ENCODE results near the gene MED29.
"Not testable (repeated sequence)": the region's sequence is repeated elsewhere in the genome, so short reads cannot be mapped to it uniquely, and the experiment has no call there.

Gene MED29

DNA sequence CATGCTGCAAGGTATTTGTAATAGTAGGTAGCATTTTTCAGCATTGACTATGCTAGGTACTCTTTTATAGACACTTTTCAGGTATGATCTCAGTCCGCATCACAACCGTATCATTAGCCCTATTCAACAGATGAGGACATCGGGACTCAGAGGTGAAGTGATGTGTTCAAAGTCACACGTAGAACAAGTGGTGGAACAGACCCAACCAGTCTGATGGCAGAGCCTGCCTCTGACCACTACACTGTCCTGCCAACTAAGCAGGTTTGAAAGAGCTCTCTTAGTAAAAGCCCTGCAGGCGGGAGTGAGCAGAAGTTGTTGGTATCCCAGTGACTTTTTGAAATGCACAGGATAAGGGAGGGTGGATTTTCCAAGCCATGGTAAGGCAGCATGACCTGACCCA is 20.4 kb upstream of the MED29 start:
- DNase-seq (ENCODE audit: low read depth), result no peak

DNA sequence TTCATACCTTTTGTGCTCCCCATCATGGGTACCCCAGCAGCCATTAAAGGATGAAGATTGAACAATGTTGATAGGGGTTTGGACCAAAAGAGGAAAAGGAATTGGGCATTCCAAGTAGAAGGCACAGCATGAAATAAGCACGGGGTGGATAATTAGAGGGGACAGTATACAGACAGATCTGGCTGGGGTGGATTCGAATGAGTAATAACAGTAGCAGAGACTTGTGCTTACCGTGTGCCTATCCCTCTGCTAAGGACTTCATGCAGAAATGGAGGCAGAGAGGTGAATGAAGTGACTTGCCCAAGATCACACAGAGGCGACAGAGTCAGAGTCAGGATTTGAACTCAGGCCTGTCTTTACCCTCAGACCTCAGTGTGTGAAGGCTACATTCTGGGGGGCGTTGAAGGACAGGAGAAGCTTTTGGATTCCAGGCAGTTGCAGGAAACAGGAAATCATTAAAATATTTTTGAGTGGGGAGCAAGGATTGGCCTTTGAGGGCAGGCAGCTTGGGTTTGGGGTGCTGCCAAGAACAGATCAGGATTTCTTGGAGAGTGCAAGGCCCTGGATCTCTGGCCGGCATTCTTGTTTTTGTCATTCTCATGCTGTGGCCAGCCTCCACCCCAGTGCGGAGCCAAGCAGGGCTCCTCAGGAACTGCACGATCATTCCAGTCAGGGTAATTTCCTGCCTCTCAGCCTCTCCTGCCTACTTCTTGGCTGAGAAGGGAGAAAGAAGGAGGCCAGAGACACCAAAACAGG is 19.0 kb upstream of the MED29 start:
- DNase-seq (ENCODE audit: low read depth), result no peak

DNA sequence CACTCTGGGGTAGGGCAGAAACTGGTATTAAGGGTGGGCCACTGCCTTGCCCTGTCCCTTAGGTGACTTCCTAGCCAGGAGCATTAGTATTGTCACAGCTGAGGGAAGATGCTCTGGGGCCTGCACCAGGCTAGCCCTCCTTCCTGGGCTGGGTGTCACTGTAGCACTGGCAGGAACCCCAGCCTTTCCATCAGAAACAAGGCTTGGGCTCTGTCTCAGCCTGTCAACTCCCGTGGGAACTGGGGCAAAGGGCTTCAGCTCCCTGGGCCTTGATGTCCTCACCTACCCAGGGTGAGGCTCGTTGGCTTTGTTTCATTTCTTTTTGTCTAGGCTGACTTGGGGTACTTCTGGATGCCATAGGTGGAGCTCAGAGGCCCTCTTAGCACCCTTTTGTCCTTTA is 18.2 kb upstream of the MED29 start:
- no peak for DNase-seq (ENCODE audit: low read depth)

DNA sequence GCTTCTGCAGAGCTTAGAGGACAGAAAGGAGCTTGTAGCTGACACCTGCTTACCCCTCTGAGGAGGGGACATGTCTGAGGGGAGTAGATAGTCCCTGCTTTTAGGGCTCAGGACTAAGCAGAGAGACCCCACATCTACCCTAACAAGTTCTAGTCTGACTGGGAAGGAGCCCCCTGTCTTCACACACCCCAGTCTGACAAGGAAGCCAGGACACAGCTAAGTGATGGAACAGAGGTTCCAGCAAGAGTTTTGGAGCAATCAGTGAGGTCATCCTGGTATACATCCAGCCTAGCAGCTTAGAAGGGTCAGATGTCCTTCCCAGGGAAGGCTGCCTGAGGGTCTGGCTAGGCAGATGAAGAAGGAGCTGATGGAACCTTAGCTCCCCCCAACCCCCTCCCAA is 15.2 kb upstream of the MED29 start:
- DNase-seq (ENCODE audit: low read depth), result no peak

DNA sequence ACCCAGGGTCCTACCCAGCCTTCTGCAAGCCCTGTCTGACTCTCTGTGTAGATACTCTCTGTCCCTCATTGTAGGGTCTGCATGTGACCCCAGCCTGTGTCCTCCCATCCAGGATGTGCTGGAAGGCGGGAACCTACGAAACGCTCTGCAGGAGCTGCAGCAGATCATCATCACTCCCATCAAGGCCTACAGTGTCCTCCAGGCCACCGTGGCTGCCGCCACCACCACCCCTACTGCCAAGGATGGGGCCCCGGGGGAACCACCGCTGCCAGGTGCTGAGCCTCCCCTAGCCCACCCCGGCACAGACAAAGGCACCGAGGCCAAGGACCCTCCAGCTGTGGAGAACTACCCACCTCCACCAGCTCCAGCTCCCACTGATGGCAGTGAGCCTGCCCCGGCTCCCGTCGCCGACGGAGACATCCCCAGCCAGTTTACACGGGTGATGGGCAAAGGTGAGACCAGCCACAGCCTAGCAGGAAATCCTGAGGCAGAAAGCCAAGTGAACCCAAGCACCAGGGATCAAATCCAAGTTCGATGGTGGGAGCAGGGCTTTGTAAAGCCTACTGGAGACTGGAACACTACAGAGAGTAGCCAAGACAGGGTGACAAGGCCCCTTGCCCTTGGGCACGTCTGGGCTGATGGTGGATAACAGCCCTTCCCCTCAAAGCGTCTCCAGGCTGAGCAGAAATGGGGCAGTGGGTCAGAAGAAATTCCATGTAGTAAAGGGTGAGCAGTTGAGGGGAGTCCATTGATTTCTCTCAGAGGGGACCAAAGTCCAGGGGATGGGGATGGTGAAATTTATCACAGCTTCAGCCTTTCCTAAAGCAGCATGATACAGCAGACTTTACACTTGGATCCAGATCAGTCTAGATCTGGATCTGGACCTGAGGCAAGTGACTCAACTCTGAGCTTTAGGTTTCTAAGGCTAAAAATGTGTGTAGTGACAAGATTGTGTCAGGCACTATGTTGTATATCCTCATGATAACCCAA is 13.5 kb upstream of the MED29 start:
- no peak for DNase-seq (ENCODE audit: low read depth)

DNA sequence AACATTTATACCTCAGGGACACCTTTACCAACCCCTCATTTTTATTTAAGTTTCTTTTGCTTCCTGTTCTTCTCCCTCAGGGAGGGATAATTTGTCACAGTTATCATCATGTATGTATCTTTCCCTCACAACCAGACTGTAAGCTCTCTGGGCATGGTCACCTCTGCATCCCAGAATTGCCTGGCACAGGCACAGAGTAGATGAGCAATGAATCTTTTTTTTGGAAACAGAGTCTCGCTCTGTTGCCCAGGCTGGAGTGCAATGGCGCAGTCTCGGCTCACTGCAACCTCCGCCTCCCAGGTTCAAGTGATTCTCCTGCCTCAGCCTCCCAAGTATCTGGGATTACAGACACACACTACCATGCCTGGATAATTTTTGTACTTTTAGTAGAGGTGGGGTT is 11.8 kb upstream of the MED29 start:
- not testable (repeated sequence) for DNase-seq (ENCODE audit: low read depth)

DNA sequence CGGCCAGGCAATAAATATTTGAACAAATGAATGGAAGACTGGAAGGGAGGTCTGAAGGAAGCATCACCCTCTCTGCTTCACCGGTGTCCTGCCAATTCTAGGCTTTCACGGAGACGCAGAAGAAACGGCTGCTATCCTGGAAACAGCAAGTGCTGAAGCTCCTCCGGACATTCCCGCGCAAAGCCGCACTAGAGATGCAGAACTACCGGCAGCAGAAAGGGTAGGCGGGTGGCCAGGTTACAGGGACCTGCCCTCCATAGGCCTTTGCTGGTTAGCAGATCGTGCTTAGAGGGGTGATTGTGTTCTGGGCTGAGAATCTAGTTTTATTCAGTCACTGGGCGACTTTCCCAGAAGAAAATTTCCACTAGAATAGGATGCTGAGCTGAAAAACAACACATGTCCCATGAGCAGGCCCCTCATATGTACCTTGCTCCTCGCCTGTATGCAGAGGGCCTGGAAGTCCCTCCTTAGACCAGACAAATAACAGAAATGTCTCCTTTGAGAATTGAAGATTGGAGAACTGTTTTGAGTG is 11.2 kb upstream of the MED29 start:
- no peak for DNase-seq (ENCODE audit: low read depth)

DNA sequence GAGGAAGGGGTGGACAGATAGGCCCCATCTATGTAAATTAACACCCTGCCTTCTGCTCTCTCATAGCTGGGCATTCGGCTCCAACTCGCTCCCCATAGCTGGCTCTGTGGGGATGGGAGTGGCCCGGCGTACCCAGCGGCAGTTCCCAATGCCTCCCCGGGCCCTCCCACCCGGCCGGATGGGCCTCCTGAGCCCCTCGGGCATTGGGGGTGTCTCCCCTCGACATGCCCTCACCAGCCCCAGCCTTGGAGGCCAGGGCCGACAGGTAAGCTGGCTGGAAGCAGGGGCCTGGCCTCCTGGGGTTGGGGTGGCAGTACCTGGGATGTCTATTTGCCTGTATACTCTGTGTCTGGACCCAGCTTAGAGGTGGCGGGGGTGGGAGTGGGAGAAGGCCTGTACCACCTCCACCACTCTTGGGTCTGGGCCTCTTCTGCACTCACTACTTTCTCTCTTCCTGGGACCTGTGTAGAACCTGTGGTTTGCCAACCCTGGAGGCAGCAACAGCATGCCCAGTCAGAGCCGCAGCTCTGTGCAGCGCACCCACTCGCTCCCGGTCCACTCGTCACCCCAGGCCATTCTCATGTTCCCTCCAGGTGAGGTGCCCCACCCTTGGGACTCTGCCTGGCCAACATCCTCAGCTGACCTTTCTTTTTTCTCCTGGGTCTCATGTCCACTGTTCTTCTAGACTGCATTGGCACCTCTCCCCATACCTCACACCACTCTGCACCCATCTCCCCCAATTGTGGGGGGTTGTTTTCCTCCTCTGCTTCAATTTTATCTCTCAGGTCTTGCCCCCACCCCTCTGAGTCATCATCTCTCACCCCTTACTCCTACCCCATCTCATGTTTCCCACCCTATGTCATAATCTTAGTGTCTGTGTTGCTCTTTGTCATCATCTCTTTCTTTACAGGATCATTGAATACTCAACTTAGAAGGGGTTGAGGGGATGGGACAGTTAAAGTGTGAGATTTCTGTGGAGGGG is 10.4 kb upstream of the MED29 start:
- no peak for DNase-seq (ENCODE audit: low read depth)

DNA sequence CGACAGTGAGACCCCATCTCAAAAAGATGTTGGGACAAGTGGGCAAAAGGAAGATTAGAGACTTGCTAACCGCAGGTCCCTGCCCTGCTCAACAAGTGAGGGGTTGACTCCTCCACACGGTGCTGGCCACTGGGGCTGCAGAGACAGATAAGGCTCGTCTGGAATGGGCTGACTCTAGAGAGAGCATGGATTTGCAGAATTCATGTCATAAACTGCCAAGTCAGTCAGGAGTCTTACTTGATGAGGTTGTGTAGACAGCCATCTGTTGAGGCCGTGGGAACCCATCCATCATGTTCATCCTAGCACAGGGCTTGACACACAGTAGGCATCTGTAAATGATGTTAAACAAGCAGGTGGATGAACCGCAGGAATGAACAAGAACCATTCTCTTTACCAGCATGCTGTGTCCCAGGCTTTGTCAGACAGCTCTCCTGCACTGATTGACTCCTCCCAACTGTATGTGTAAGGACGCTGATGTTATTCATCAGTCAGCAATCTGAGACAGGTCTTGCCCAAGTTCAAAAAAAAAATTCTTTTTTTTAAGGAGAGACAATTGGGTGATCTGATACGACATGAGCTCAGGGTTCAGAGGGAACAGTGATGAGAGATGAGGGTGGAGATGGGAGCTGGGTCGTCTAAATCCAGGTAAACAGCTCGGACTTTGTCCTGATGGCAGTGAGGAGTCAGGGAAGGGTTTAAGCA is 9.1 kb upstream of the MED29 start:
- no peak for DNase-seq (ENCODE audit: low read depth)

DNA sequence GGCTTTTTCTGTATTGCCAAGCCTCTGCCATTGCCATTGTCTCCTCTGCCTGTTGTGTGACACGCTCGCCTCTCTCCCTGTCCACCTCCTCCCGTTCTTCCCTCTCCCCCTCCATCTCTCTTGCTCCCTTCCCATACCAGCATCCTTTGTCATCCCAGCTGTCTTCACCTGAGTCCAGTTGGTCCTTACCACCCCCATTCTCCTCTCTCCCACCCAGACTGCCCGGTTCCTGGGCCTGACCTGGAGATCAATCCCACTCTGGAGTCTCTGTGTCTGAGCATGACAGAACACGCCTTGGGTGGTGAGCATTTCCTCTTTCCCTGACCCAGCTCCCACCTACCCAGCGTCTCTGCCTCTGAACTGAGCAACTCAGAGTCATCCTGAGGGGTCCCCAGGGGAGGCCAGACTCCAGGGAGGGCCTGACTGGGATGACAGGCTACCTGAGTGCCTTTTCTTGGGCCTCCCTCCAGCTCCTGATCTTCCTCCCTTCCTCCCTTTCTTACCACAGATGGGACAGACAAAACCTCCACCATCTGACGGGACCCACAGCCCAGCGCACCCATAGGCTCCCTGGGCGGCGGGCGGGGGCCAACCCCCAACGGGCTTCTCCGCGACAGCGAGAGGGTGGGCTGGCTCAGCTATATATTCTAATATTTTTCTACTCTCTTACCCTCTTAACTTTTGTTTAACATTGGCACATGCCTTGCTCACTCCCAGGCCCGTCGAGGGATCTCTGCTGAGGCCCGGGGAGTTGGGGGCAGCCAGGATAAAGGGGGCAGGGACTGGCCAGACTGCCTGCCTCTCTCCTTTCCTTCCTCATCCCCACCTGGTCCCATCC is 8.0 kb upstream of the MED29 start:
- DNase-seq (ENCODE audit: low read depth), result no peak

DNA sequence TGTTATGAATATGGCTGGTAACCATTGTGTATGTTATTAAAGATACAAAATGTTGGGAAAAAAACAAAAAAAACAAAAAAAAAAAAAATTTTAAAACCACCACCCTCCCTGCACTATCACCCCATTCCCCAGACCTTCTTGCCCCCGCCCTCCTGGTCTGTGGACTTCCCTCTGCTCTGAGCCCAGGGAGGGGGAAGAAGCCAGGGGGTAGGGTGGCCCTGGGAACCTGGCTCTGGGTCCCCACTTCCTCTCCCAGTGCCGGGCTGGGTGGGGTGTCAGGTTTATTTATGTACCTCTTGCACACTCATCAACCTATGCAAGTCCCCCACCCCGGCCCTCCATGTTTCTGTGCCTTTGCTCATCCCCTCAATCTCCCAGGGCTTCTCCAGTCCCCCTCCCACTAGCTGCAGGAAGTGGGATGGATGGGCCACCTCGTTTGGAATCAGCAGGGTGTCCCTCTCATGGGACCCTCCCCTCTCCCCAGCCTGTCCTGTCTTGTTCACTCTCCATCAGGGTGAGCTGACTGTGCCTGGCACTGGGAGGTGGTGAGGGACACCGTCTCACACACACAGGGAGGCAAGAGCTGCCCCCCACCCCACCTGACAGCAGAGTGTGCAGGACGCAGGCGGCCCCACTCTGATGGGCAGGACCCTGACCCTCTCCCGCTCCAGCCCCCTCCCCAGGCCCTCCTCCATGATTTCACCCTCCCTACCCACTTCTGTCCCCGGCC is 6.2 kb upstream of the MED29 start:
- DNase-seq (ENCODE audit: low read depth), result no peak

DNA sequence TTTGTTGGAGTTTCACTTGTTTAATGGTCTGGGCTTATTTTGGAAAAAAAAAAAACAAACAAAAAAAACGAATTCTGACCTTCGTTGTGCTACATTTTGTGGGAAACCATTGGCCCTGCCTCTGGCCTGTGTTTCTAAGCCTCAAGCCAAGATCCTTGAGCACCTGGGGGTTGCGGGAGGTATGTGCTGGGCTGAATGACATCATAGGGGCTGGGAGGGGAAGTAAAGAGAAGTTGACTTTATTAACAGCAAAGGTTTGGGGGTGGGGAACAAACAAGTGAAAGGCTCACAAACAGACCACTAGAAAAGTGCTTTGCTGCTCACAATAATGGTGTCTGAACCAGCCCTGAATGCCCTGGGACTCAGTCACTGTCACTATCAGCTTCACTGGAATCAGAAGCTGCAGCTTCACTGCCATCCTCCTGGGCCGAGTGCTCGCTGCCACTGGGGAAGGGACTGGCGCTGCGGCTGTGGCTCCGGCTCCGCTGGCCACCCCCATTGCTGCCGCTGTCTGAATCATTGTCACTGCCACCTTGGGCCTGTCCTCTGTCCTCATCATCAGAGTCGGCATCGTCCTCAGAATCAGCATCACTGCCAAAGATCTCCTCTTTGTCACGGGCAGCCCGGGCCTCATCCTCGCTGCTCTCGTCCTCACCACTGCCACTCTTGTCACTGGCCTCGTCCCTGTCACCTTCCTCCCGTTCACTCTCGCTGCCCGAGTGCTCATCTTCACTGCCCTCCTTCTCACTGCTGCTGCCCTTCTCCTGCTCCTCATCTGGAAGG is 5.4 kb upstream of the MED29 start:
- DNase-seq (ENCODE audit: low read depth), result no peak

DNA sequence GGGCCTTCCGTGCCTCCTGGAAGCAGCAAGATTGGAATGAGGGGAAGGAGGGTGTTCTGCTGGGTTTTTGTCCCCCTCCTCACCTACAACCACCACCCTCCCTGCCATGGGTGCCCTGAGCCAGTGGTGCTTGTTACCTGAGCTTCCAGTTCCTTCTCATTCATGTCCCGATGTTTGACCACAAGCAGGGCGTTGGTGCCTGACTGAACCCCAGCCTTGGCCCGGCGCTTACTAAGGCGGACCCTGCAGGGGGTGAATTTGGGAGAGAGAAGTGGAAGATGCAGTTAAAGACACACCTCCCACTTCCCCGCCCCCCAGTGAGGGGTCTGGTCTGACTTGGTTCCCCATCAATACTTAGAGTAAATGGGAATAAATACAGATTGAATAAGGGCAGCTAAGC is 4.6 kb upstream of the MED29 start:
- DNase-seq (ENCODE audit: low read depth), result no peak

DNA sequence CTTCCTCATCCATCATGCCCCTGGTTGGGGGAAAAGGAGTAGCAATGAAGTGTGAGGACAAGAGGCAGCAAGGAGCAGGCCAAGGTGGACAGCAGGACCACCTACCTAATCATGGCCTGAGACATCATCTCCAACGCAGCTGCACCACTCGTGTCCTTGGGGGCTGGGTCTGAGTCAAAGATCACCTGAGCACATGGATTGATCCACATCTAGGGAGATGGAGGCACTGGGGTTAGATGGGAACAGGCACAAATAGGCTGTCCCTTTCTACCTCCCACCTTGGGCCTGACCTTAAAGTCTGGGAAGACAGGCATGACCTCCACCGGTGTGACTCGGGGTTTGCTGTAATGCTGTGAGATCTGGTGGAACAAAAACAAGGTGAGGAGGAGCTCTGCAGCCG is 2.5 kb upstream of the MED29 start:
- no peak for DNase-seq (ENCODE audit: low read depth)

DNA sequence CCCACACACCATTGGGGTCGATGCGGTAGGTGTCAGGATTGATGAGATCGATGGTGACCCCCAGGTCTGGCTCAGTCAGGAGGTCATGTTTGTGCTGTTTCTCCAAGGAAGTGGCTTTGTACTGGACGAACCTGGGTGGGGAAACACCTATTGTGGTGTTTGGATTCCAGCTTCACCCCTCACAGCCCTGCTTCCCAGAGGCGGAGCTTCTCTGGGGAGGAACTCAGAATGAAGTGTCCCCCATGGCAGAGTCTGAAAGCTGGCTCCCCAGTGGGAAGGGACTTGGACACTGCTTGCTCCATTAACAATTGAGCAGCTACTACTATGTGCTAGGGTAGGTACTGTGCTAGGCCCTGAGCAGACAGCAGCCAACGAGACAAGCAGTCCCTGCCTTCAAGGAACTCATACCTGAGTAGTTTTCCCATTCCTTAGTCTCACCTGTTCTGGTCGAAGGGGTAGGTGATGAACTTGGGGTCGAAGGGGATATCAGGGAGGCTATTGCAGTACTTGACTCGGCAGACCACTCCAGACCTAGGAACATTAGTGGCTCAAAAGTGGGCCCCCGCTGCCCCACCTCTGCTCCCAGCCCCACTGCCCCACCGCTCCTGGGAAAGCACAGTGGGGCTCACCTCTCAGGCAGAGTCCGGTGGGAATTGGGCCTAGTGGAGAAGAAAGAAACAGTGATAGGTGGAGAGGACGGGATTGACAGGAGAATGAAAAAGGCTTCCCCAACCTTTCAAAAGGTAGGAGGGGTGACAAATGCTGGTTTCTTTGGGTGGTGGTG is 1.4 kb upstream of the MED29 start:
- no peak for DNase-seq (ENCODE audit: low read depth)

DNA sequence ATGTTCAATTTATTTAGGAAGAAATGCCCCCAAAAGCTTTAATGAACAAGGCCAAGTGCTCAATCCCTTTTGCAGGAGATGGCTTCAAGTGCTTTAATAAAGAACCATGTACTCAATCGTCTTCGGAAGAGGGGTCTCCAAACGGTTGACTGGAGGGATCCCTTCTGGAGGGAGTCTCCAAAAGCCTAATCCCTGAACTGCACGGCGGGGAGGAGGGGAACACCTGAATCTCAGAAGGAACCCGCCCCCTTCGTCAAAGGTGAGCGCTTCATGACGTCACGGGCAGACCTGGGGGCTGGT is 777 bp upstream of the MED29 start:
- DNase-seq (ENCODE audit: low read depth), result peak; percentile 60

DNA sequence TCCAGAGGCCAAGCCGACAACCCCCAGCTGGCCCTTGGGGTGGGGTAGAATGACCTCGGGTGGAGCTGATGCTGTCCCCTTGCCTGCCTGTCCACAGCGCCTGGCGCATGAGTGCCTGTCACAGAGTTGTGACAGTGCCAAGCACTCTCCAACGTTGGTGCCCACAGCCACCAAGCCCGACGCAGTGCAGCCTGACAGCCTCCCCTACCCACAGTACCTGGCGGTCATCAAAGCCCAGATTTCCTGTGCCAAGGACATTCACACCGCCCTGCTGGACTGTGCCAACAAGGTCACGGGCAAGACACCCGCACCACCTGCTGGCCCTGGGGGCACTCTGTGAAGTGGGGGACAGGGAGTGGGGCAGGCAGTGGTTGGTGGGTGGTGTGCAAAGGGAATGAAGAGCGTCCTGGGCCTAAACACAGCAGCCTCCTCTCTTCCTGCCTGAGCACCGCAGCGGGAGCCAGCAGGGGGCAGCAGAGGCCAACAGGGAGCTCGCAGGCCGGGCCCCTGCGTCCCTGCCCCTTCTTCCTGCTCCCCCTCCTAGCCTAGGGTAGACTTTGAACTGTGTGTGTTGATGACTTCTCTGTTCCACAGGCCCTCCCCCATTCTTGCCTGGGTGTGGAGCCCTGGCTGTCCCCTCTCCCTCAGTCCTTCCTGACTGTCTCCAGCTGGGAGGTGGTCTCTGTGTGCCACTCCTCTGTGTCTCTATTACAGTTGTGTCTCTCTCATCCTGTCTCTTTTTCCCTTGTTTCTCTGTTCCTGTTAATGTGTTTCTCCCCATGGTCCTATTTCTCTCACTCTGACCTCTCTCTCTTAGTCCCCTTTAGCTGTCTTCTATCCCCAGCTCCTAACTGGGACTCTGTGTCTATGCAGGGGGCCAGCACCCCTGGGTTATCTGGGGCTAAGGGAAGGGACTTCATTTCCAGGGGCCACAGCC is 6.5 kb downstream of the MED29 start:
- DNase-seq (ENCODE audit: low read depth), result peak; percentile 87

Data from activated T-cell treated with anti-CD3 and anti-CD28 coated beads for 24 hours (primary cell).